ENCODE data around the gene ZBTB7A. TPM values are rescaled to one million over a fixed set of nuclear protein-coding genes. Genes with fewer than 3 reads are reported as not detected.
A peak's percentile ranks its signal among the peaks of the same experiment; 100 is the strongest.

ZBTB7A gene
- total and polyA plus RNA-seq, 2 of the 4 experiments (the other 2 are of a cell fraction): 3.2 to 10.3 TPM

GRCh38 chr19:4087787-4088679 is 21.3 kb upstream of the ZBTB7A start (continued):
- no peak for TF ChIP-seq BHLHE40 (IDR thresholded peaks at IDR 0.05; ENCODE audit: low read depth, low read length)

- Histone ChIP-seq H4K5ac (ENCODE audit: low read depth, low read length) (no peak overlapping the region), H2BK15ac (ENCODE audit: low read depth, low read length) (no peak overlapping the region), H4K20me1 (ENCODE audit: insufficient read depth, low read length) (peaks cover 3% of the 10 kb centered on the region; the same call in 1 of the 2 replicates), H2AK5ac (ENCODE audit: low read depth, low read length) (no peak overlapping the region), H3K23ac (ENCODE audit: low read depth, low read length) (no peak overlapping the region), H3K9me1 (ENCODE audit: insufficient read depth, low read length) (no peaks in the 10 kb centered on the region), H3K56ac (ENCODE audit: extremely low read depth, insufficient read depth, low read length) (no peak overlapping the region), H2BK5ac (ENCODE audit: low read depth, low read length, poor library complexity, severe bottlenecking) (no peak overlapping the region), H4K91ac (ENCODE audit: insufficient read depth, low read depth, low read length) (no peak overlapping the region), H2BK20ac (ENCODE audit: low read depth, low read length) (no peak overlapping the region), H3K14ac (replicated peaks; ENCODE audit: low read depth, low read length) (no peak overlapping the region), H3K4me3 (ENCODE audit: insufficient read depth, low read depth, low read length) (no peak overlapping the region), H4K8ac (ENCODE audit: low read depth in 2 of 2, low read length in 2 of 2) (no peak overlapping the region), H3K27me3 (ENCODE audit: control insufficient read depth, insufficient read depth, low read length) (no peaks in the 10 kb centered on the region), H3K18ac (ENCODE audit: low read depth, low read length) (no peak overlapping the region), H3K27ac (ENCODE audit: insufficient read depth, low read length) (no peak overlapping the region), H2AFZ (replicated peaks; ENCODE audit: low read length, poor library complexity) (peak overlapping the region; percentile 4), H3K9ac (ENCODE audit: low read depth, low read length) (no peak overlapping the region), H3K4me1 (ENCODE audit: control insufficient read depth, insufficient read depth, low read length) (peaks cover 2% of the 10 kb centered on the region; the same call in 1 of the 2 replicates), H3K79me1 (ENCODE audit: low read depth in 1 of 2, low read length in 2 of 2) (no peaks in the 10 kb centered on the region), H2AK9ac (replicated peaks; ENCODE audit: low read depth, low read length, poor library complexity) (peak overlapping the region; percentile 55), H3K36me3 (ENCODE audit: control insufficient read depth, insufficient read depth, low read length) (peaks cover 24% of the 10 kb centered on the region), H3K4me2 (ENCODE audit: low read depth, low read length) (no peak overlapping the region), H2BK120ac (ENCODE audit: low read depth, low read length) (no peak overlapping the region), H3K9me3 (ENCODE audit: control insufficient read depth, insufficient read depth, low read length) (no peaks in the 10 kb centered on the region), H3K4ac (ENCODE audit: low read depth, low read length) (no peak overlapping the region)
- ATAC-seq (ENCODE audit: low read depth): peak; percentile 38
- ChIA-PET POLR2A (ENCODE audit: unreplicated experiment) (no interaction called here), CTCF (no interaction called here)
- dilution Hi-C loops (cut with HindIII; ENCODE audit: low sequenced_read_pairs, unreplicated experiment) (no loop called here), in situ Hi-C loops (cut with MboI; ENCODE audit: low sequenced_read_pairs) (no loop called here), intact Hi-C loops (cut with micrococcal nuclease) (no loop called here)
- TF ChIP-seq MXI1 (IDR thresholded peaks at IDR 0.05; ENCODE audit: borderline replicate concordance, low read depth, low read length): no peak
- no peak for TF ChIP-seq POLR2A (IDR thresholded peaks at IDR 0.05; ENCODE audit: low read depth, low read length)
- TF ChIP-seq NFE2L2 (IDR thresholded peaks at IDR 0.05; ENCODE audit: low read depth, low read length): no peak
- no peak for TF ChIP-seq MAZ (IDR thresholded peaks at IDR 0.05; ENCODE audit: borderline replicate concordance, low read depth, low read length)
- TF ChIP-seq CTCF (conservative IDR thresholded peaks at IDR 0.05; ENCODE audit: low read depth, low read length): no peak
- TF ChIP-seq CHD1 (IDR thresholded peaks at IDR 0.05; ENCODE audit: low read depth, low read length): no peak
- DNase-seq: no peak
- BruUV-seq (replicated peaks): no TSS peak
- 39% methylated on average over 7 of the region's 17 CpGs; no CpG with 5 or more reads in 1 of the 2 experiments for WGBS, 2 experiments (ENCODE audit: extremely low coverage in 2 of 2, insufficient read length in 1 of 2)
Observed at GRCh38 chr19:4086411-4086867, 19.7 kb upstream of the ZBTB7A start.
